ENCODE data around the gene EIF4E3.

The EIF4E3 gene

GRCh38 chr3:71703797-71704196 lies 21.4 kb downstream of the EIF4E3 start:
- TF ChIP-seq CTCF (IDR thresholded peaks at IDR 0.05; ENCODE audit: control insufficient read depth, extremely low read depth, insufficient read depth), result no peak
- H3K4me3 ChIP-seq (ENCODE audit: low read depth, low read length), result no peak overlapping the region
- no peak for DNase-seq (ENCODE audit: low read depth)

- H3K4me3 ChIP-seq (ENCODE audit: low read depth, low read length), result no peak overlapping the region
- no peak for DNase-seq (ENCODE audit: low read depth)
- no peak for TF ChIP-seq CTCF (IDR thresholded peaks at IDR 0.05; ENCODE audit: control insufficient read depth, extremely low read depth, insufficient read depth)
These were observed 22.8 kb downstream of the EIF4E3 start for GRCh38 chr3:71702131-71703024.

GRCh38 chr3:71701251-71701762 lies 23.9 kb downstream of the EIF4E3 start:
- no peak for DNase-seq (ENCODE audit: low read depth)
- no peak overlapping the region for H3K4me3 ChIP-seq (ENCODE audit: low read depth, low read length)
- TF ChIP-seq CTCF (IDR thresholded peaks at IDR 0.05; ENCODE audit: control insufficient read depth, extremely low read depth, insufficient read depth), result no peak

- no peak overlapping the region for H3K4me3 ChIP-seq (ENCODE audit: low read depth, low read length)
- TF ChIP-seq CTCF (IDR thresholded peaks at IDR 0.05; ENCODE audit: control insufficient read depth, extremely low read depth, insufficient read depth), result no peak
- no peak for DNase-seq (ENCODE audit: low read depth)
These were observed 30.2 kb downstream of the EIF4E3 start for GRCh38 chr3:71695000-71695482.

- DNase-seq (ENCODE audit: low read depth), result peak; percentile 43
- no peak for TF ChIP-seq CTCF (IDR thresholded peaks at IDR 0.05; ENCODE audit: control insufficient read depth, extremely low read depth, insufficient read depth)
- H3K4me3 ChIP-seq (ENCODE audit: low read depth, low read length), result no peak overlapping the region
These were observed 30.7 kb downstream of the EIF4E3 start for GRCh38 chr3:71694358-71694999.

GRCh38 chr3:71693641-71694040 lies 31.6 kb downstream of the EIF4E3 start:
- H3K4me3 ChIP-seq (ENCODE audit: low read depth, low read length), result no peak overlapping the region
- TF ChIP-seq CTCF (IDR thresholded peaks at IDR 0.05; ENCODE audit: control insufficient read depth, extremely low read depth, insufficient read depth), result no peak
- no peak for DNase-seq (ENCODE audit: low read depth)

Measured in LNCaP clone FGC (cell line).